GM12878 (cell line): Measurements from ENCODE around the gene DAPK3. TPM values are rescaled to one million over a fixed set of nuclear protein-coding genes. Genes with fewer than 3 reads are reported as not detected.
"Not testable (repeated sequence)": the region's sequence is repeated elsewhere in the genome, so short reads cannot be mapped to it uniquely, and the experiment has no call there.

ENCODE experiments used
- ATAC-seq: fragments of 200-7000 bp; cut with Tn5 transposase; 3 replicates; pipeline ENCODE4 v1.9.1; 2020; ENCODE audit warnings: mild to moderate bottlenecking, moderate library complexity
- BruUV-seq: library from RNA; stranded (reverse); fragments of 400-500 nt; replicated peaks from 2 replicates; lab custom pipeline; 2021; lab: Mats Ljungman, UMichigan
- CTCF ChIA-PET: fragments of 300-600 bp; sonication (Branson Sonifier 250); formaldehyde crosslinking; extraction: SDS; loops from one replicate; lab custom pipeline; 2021; ENCODE audit warnings: inconsistent platforms; lab: Yijun Ruan, JAX
- POLR2A ChIA-PET: fragments of 350-600 bp; formaldehyde crosslinking; extraction: SDS; loops from one replicate; lab custom pipeline; 2021; ENCODE audit warnings: inconsistent platforms; lab: Charles Lee
- RAD21 ChIA-PET: fragments of 300-600 bp; sonication (Branson Sonifier 250); formaldehyde crosslinking; loops from one replicate; lab custom pipeline; 2023; ENCODE audit warnings: antibody characterized with exemption; ENCODE audit not compliant: unreplicated experiment; lab: Charles Lee
- SMC1A ChIA-PET: fragments of 300-600 bp; sonication (Branson Sonifier 250); formaldehyde crosslinking; loops from one replicate; lab custom pipeline; 2023; ENCODE audit not compliant: unreplicated experiment, uncharacterized antibody; lab: Charles Lee
- DNase-seq: peaks from one replicate; pipeline ENCODE4 v3.0.0-alpha.2; 2011; ENCODE audit warnings: low read depth, low spot score
- FAIRE-seq: peaks from 3 replicates; lab custom pipeline; 2011; peaks lifted over from hg19 to GRCh38; lab: Jason Lieb, UNC
- H2AFZ ChIP-seq: 2 replicates; pipeline ENCODE4 v1.6.0; 2011; ENCODE audit warnings: low read depth, low read length, control low read depth; ENCODE audit not compliant: control insufficient read depth
- H3K27ac ChIP-seq: 2 replicates; pipeline ENCODE4 v1.5.1; 2011; ENCODE audit warnings: control low read depth; ENCODE audit not compliant: control insufficient read depth, insufficient read depth
- H3K27me3 ChIP-seq, 2 experiments: replicated peaks in 1 of 2; 2 replicates each; pipeline versions ENCODE4 v1.6.0 to v1.6.1; 2011; ENCODE audit warnings: low read length in 1 of 2; ENCODE audit not compliant: control insufficient read depth in 2 of 2, insufficient read depth in 2 of 2
- H3K36me3 ChIP-seq, 2 experiments: 2 replicates each; pipeline ENCODE4 v1.5.1; 2011; ENCODE audit warnings: low read length in 1 of 2; ENCODE audit not compliant: control insufficient read depth in 2 of 2, insufficient read depth in 2 of 2
- H3K4me1 ChIP-seq: 2 replicates; pipeline ENCODE4 v1.6.1; 2011; ENCODE audit warnings: mild to moderate bottlenecking, low read length, moderate library complexity, mixed read lengths; ENCODE audit not compliant: control insufficient read depth, insufficient read depth
- H3K4me2 ChIP-seq: 2 replicates; pipeline ENCODE4 v1.6.0; 2011; ENCODE audit warnings: control low read depth; ENCODE audit not compliant: control insufficient read depth, insufficient read depth
- H3K4me3 ChIP-seq: fragments of 200-600 bp; sonication (generic); 2 replicates; pipeline ENCODE4 v1.5.1; 2016
- H3K79me2 ChIP-seq: 2 replicates; pipeline ENCODE4 v1.6.0; 2011; ENCODE audit warnings: low read length; ENCODE audit not compliant: control insufficient read depth, insufficient read depth
- H3K9ac ChIP-seq: 2 replicates; pipeline ENCODE4 v1.8.0; 2011; ENCODE audit warnings: low read length, control low read depth, mixed read lengths; ENCODE audit not compliant: control insufficient read depth, insufficient read depth
- H3K9me3 ChIP-seq: replicated peaks from 3 replicates; pipeline ENCODE4 v1.5.1; 2011; ENCODE audit warnings: mild to moderate bottlenecking, low read length; ENCODE audit not compliant: control insufficient read depth, insufficient read depth
- H4K20me1 ChIP-seq: 2 replicates; pipeline ENCODE4 v1.6.0; 2011; ENCODE audit not compliant: control insufficient read depth, insufficient read depth
- GABPA ChIP-seq: IDR thresholded peaks from 2 replicates; pipeline ENCODE4 v1.6.1; 2014; ENCODE audit warnings: antibody characterized with exemption, low read depth, mild to moderate bottlenecking, inconsistent platforms
- ZBTB40 ChIP-seq: fragments of 450-650 bp; IDR thresholded peaks from 2 replicates; pipeline ENCODE4 v1.6.1; 2016; ENCODE audit warnings: mild to moderate bottlenecking, moderate library complexity, borderline replicate concordance
- WGBS: methylation state at CpG from one replicate; pipeline ENCODE4 v1.1.6; 2016; ENCODE audit warnings: low lambda C conversion rate; ENCODE audit not compliant: insufficient replicate concordance, insufficient coverage; ENCODE audit errors: missing lambda C conversion rate; 5-methylcytosine and 5-hydroxymethylcytosine counted together
- in situ Hi-C: fragments of 300-500 bp; cut with MboI; formaldehyde crosslinking; loops from 9 replicates; pipeline ENCODE4 v1.14.3; 2018; ENCODE audit warnings: mixed read lengths
- intact Hi-C: fragments of 100-400 bp; cut with micrococcal nuclease; formaldehyde crosslinking; loops from one replicate; pipeline ENCODE4 v1.14.2; 2022; ENCODE audit not compliant: unreplicated experiment
- polyA plus RNA-seq, 11 experiments: library from polyadenylated mRNA; depleted of rRNA in 4 of 11; unstranded in 6 of 11; stranded (reverse) in 5 of 11; fragments of >200 nt; fragmentation: Nextera tagmentation in 4 of 11; fragmentation: Illumina TruSeq in 1 of 11; extraction: Ambion mirVana in 4 of 11; extraction: Trizol in 1 of 11; gene quantifications; 1 replicate in 1 of 11; 2 replicates in 10 of 11; pipeline versions ENCODE4 v1.2.1 to v1.2.3, GENCODE V29; 2011 to 2016; ENCODE audit warnings: inconsistent platforms in 2 of 11, missing spikeins in 2 of 11, low read depth in 1 of 11
- total RNA-seq, 4 experiments: library from RNA; depleted of rRNA in 3 of 4; stranded (reverse); fragments of >200 nt in 3 of 4; fragmentation: Illumina TruSeq in 1 of 4; extraction: Trizol in 1 of 4; gene quantifications; 2 replicates each; pipeline versions ENCODE4 v1.2.1 to v1.2.3, GENCODE V29; 2013 to 2021

DAPK3 gene
- total and polyA plus RNA-seq, 10 of the 15 experiments (the other 5 are each of a cell fraction or from before 2014, with no cell fraction given) = 0.13 to 46.4 (median 24.8) TPM

- H3K79me2 ChIP-seq = no peaks in the 10 kb centered on the region
- no peak overlapping the region for H2AFZ ChIP-seq
- H3K4me1 ChIP-seq = no peaks in the 10 kb centered on the region
- ChIA-PET SMC1A (no interaction called here), POLR2A (no interaction called here), RAD21 (no interaction called here), CTCF (interaction anchor here (0.6 kb wide), 1 partner anchor 1578 kb away, joined by 3 read pairs; no protein-coding TSS in a partner anchor)
- FAIRE-seq (no peak), ATAC-seq (no peak), DNase-seq (no peak)
- BruUV-seq = no TSS peak
- intact Hi-C loops (no loop called here), in situ Hi-C loops (no loop called here)
- H3K27me3 ChIP-seq = no peaks in the 10 kb centered on the region; a peak in 1 of 4 replicates
- 10% methylated on average over 8 of the region's 8 CpGs for whole genome bisulfite sequencing
- no peak overlapping the region for H3K4me2 ChIP-seq
- no peak overlapping the region for H3K9ac ChIP-seq
- no peaks in the 10 kb centered on the region for H3K9me3 ChIP-seq
- H3K36me3 ChIP-seq = no peaks in the 10 kb centered on the region
- no peaks in the 10 kb centered on the region for H4K20me1 ChIP-seq
- H3K4me3 ChIP-seq = no peak overlapping the region
- TF ChIP-seq GABPA = no peak
- TF ChIP-seq ZBTB40 = peak; percentile 76
- no peak overlapping the region for H3K27ac ChIP-seq
Observed at GRCh38 chr19:3942790-3943409, 28.0 kb downstream of the DAPK3 start.

DNA sequence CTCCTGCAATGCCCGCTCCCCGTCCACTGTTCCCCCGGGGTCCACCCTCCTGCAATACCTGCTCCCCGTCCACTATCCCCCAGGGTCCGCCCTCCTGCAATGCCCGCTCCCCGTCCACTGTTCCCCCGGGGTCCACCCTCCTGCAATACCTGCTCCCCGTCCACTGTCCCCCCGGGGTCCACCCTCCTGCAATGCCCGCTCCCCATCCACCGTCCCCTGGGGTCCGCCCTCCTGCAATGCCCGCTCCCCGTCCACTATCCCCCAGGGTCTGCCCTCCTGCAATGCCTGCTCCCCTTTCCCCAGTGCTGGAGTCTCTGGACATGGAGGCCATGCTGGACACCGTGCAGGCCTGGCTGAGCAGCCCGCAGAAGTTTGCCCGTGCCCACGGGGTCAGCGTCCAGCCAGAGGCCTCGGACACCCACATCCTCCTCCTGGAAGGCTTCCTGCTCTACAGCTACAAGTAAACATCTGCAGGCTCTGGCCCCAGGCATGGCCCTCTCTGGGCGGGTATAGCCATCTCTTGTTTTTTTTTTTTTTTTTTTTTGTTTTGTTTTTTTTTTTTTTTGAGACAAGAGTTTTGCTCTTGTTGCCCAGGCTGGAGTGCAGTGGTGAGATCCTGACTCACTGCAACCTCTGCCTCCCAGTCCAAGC lies 32.5 kb downstream of the DAPK3 start:
- H3K27me3 ChIP-seq, H3K4me1 ChIP-seq, H3K4me3 ChIP-seq, RAD21 ChIA-PET, ATAC-seq, H3K27ac ChIP-seq, H3K4me2 ChIP-seq, POLR2A ChIA-PET, CTCF ChIA-PET, H3K9me3 ChIP-seq, DNase-seq, H2AFZ ChIP-seq, H3K36me3 ChIP-seq, H3K79me2 ChIP-seq, in situ Hi-C loops, BruUV-seq, H3K9ac ChIP-seq, H4K20me1 ChIP-seq, SMC1A ChIA-PET, intact Hi-C loops: not testable (repeated sequence)
- FAIRE-seq = peak; percentile 52
- 72% methylated on average over 17 of the region's 22 CpGs for WGBS
